Stomach (tissue), 9 donors: Measurements from ENCODE around the gene MRPL40. TPM values are rescaled to one million over a fixed set of nuclear protein-coding genes. Genes with fewer than 3 reads are reported as not detected.
A peak's percentile ranks its signal among the peaks of the same experiment; 100 is the strongest.

Experiments
- DNase-seq, 2 donors: peaks; one replicate each; pipeline versions ENCODE4 v3.0.0 to v3.0.0-alpha.2; 2013 to 2019
- H3K27ac ChIP-seq, 5 donors: fragments of 200-600 bp in 4 of 5; sonication (generic) in 4 of 5; one replicate each; pipeline ENCODE4 v1.5.1; 2013 to 2019; ENCODE audit warnings: mild to moderate bottlenecking in 1 of 5, moderate library complexity in 1 of 5
- H3K27me3 ChIP-seq, 3 donors: fragments of 200-600 bp; sonication (generic); one replicate each; pipeline ENCODE4 v1.5.1; 2017 to 2019; ENCODE audit warnings: mixed run types in 1 of 3
- H3K36me3 ChIP-seq, 4 donors: fragments of 200-600 bp; sonication (generic); 1 replicate in 3 of 4; 2 replicates in 1 of 4; pipeline ENCODE4 v1.5.1; 2016 to 2019
- H3K4me1 ChIP-seq, 4 donors: fragments of 200-600 bp; sonication (generic); one replicate each; pipeline ENCODE4 v1.5.1; 2016 to 2019
- H3K4me3 ChIP-seq, 4 donors: fragments of 200-600 bp; sonication (generic) in 3 of 4; one replicate each; pipeline ENCODE4 v1.5.1; 2016 to 2019; ENCODE audit warnings: mild to moderate bottlenecking in 1 of 4
- H3K9me3 ChIP-seq, 4 donors: fragments of 200-600 bp; sonication (generic); one replicate each; pipeline ENCODE4 v1.5.1; 2016 to 2019
- EP300 ChIP-seq: sonication (generic); formaldehyde crosslinking; IDR thresholded peaks from one replicate; pipeline ENCODE4 v1.6.1; 2017; ENCODE audit warnings: antibody characterized with exemption
- POLR2A ChIP-seq, 4 donors: fragments of 450-650 bp; IDR thresholded peaks; one replicate each; pipeline ENCODE4 v1.6.1; 2016; ENCODE audit warnings: antibody characterized with exemption in 4 of 4, control low read depth in 2 of 4, mild to moderate bottlenecking in 1 of 4, moderate library complexity in 1 of 4
- POLR2AphosphoS5 ChIP-seq, 3 donors: sonication (generic); formaldehyde crosslinking; IDR thresholded peaks; one replicate each; pipeline ENCODE4 v1.6.1; 2016; ENCODE audit warnings: antibody characterized with exemption in 3 of 3
- WGBS, 5 donors: extraction: QIAGEN DNeasy Blood & Tissue Kit in 3 of 5; methylation state at CpG; one replicate each; pipeline versions ENCODE4 v1.1.5 to v1.1.7; 2013 to 2018; 5-methylcytosine and 5-hydroxymethylcytosine counted together
- intact Hi-C: fragments of 100-400 bp; cut with DNase I; formaldehyde crosslinking; loops from one replicate; pipeline ENCODE4 v1.15.1; 2023; ENCODE audit warnings: low total_unique reads
- polyA plus RNA-seq, 3 donors: library from polyadenylated mRNA; stranded (reverse); fragments of 200-250 nt; gene quantifications; one replicate each; pipeline ENCODE4 v1.2.3, GENCODE V29; 2013
- total RNA-seq, 5 donors: library from RNA; depleted of rRNA; stranded (reverse); fragments of >200 nt; gene quantifications; one replicate each; pipeline versions ENCODE4 v1.1.0 to v1.2.3, GENCODE V29; 2014 to 2016
- TF ChIP-seq, protein P1 (sequence below), 7 experiments: fragments of 450-650 bp in 4 of 7; fragments of 200-600 bp in 3 of 7; sonication (generic) in 3 of 7; IDR thresholded peaks; one replicate each; pipeline ENCODE4 v1.5.1; 2016 to 2019; ENCODE audit warnings: antibody characterized with exemption in 7 of 7, control low read depth in 2 of 7, mild to moderate bottlenecking in 1 of 7
- donor health status: healthy with polysubstance abuse.
- donor health status: Bipolar disorder and iron deficiency.
- donor health status: healthy.

Gene MRPL40
- total and polyA plus RNA-seq, 8 donors = 2.3 to 61.1 (median 23.3) TPM

GRCh38 chr22:19397734-19398104 is 34.6 kb upstream of the MRPL40 start:
- Histone ChIP-seq H3K27me3 (no peaks in the 10 kb centered on the region), H3K27ac (no peak overlapping the region), H3K4me1 (no peaks in the 10 kb centered on the region), H3K4me3 (no peak overlapping the region), H3K9me3 (no peaks in the 10 kb centered on the region), H3K36me3 (peaks cover 41 to 91% (median 90%) of the 10 kb centered on the region in 4 donors)
- WGBS, 5 donors = 92 to 97% (median 95%) methylated on average over 2 to 3 of the region's 3 CpGs
- TF ChIP-seq POLR2AphosphoS5 (IDR thresholded peaks at IDR 0.05) (no peak), POLR2A (IDR thresholded peaks at IDR 0.05) (no peak), EP300 (no peak)
- TF ChIP-seq, protein P1, sequence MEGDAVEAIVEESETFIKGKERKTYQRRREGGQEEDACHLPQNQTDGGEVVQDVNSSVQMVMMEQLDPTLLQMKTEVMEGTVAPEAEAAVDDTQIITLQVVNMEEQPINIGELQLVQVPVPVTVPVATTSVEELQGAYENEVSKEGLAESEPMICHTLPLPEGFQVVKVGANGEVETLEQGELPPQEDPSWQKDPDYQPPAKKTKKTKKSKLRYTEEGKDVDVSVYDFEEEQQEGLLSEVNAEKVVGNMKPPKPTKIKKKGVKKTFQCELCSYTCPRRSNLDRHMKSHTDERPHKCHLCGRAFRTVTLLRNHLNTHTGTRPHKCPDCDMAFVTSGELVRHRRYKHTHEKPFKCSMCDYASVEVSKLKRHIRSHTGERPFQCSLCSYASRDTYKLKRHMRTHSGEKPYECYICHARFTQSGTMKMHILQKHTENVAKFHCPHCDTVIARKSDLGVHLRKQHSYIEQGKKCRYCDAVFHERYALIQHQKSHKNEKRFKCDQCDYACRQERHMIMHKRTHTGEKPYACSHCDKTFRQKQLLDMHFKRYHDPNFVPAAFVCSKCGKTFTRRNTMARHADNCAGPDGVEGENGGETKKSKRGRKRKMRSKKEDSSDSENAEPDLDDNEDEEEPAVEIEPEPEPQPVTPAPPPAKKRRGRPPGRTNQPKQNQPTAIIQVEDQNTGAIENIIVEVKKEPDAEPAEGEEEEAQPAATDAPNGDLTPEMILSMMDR (IDR thresholded peaks at IDR 0.05) = no peak
- intact Hi-C loops = no loop called here
- DNase-seq = no peak

DNA sequence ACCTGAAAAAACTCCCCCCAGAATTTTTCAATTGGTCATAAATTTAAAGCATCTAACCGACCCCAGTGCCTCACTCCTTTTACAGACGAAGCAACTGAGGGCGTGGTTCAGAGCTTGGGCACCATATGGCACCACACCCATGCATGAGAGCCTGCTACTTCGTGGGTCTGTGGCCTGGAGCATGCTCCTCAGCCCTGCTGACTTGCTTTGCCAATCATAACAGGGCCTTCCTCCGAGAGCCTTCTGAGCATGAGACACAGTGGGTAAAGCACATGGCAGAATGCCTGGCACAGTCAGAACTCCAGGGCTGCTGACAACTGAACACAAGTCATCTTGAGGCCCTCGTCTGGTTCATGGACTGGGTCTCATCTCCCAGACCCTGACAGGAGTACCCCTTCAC is 34.1 kb upstream of the MRPL40 start:
- Histone ChIP-seq H3K4me3 (no peak overlapping the region), H3K36me3 (peaks cover 37 to 87% (median 85%) of the 10 kb centered on the region in 4 donors), H3K27me3 (no peaks in the 10 kb centered on the region), H3K9me3 (no peaks in the 10 kb centered on the region), H3K4me1 (no peaks in the 10 kb centered on the region), H3K27ac (no peak overlapping the region)
- WGBS, 5 donors = 71 to 78% (median 74%) methylated on average over 5 to 6 of the region's 6 CpGs
- DNase-seq = peak in 1 of 2 donors; percentile 12
- intact Hi-C loops = no loop called here
- TF ChIP-seq POLR2AphosphoS5 (IDR thresholded peaks at IDR 0.05) = no peak
- TF ChIP-seq, protein P1 (IDR thresholded peaks at IDR 0.05) = no peak

- DNase-seq = no peak
- TF ChIP-seq POLR2A (IDR thresholded peaks at IDR 0.05) (no peak), EP300 (no peak), POLR2AphosphoS5 (IDR thresholded peaks at IDR 0.05) (no peak)
- TF ChIP-seq, protein P1 (IDR thresholded peaks at IDR 0.05) = no peak
- WGBS, 5 donors = 83 to 95% (median 85%) methylated on average over 2 of the region's 2 CpGs
- Histone ChIP-seq H3K27me3 (no peaks in the 10 kb centered on the region), H3K36me3 (peaks cover 34 to 82% (median 80%) of the 10 kb centered on the region in 4 donors), H3K27ac (no peak overlapping the region), H3K4me1 (no peaks in the 10 kb centered on the region), H3K9me3 (no peaks in the 10 kb centered on the region), H3K4me3 (no peak overlapping the region)
- intact Hi-C loops = no loop called here
Observed at GRCh38 chr22:19398652-19399051, 33.7 kb upstream of the MRPL40 start.

DNA sequence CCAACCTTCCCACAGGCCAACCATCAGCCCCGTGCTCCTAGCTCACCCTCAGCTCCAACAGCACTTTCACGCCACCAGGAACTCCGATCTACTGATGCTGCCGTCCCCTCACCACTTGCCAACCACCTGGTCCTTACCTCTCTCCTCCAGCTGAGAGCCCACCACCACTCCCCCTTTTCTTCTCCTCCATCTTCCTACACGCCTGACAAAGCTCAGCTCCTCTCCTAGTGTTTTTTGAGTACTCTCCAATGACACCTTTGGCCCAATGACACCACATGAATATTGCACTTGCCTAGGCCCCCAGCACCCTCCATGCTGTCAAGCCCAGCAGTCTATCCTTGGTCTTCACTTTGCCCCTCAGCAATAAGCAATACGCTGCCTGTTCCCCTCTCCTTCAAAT is 31.5 kb upstream of the MRPL40 start:
- DNase-seq = no peak
- Histone ChIP-seq H3K27ac (no peak overlapping the region), H3K4me1 (no peaks in the 10 kb centered on the region), H3K27me3 (no peaks in the 10 kb centered on the region), H3K4me3 (no peak overlapping the region), H3K36me3 (peaks cover 21 to 81% (median 77%) of the 10 kb centered on the region in 4 donors), H3K9me3 (no peaks in the 10 kb centered on the region)
- intact Hi-C loops = no loop called here
- 92 to 98% (median 93%) methylated on average over 6 of the region's 6 CpGs for WGBS, 5 donors
- TF ChIP-seq EP300 = no peak
- TF ChIP-seq POLR2AphosphoS5 (IDR thresholded peaks at IDR 0.05) = no peak
- TF ChIP-seq, protein P1 (IDR thresholded peaks at IDR 0.05) = no peak
- no peak for TF ChIP-seq POLR2A (IDR thresholded peaks at IDR 0.05)
